Epithelial cell of proximal tubule (primary cell): ENCODE data around the gene SEMA5A. TPM values are rescaled to one million over a fixed set of nuclear protein-coding genes. Genes with fewer than 3 reads are reported as not detected.

Source experiments
- DNase-seq: peaks from one replicate; pipeline ENCODE4 v3.0.0-alpha.2; 2011; ENCODE audit warnings: low read depth
- H3K4me3 ChIP-seq: 2 replicates; pipeline ENCODE4 v1.5.1; 2011; ENCODE audit warnings: low read depth, mild to moderate bottlenecking, low read length
- CTCF ChIP-seq: conservative IDR thresholded peaks from 2 replicates; pipeline ENCODE4 v1.5.1; 2012; ENCODE audit warnings: low read depth, mild to moderate bottlenecking, low read length
- total RNA-seq: library from RNA; depleted of rRNA; stranded (reverse); fragments of >200 nt; gene quantifications from 2 replicates; pipeline ENCODE4 v1.2.3, GENCODE V29; 2015

SEMA5A gene
- total RNA-seq, 1 donor from 2014 or later: 4.0 TPM

GRCh38 chr5:9428272-9428671 lies 117.6 kb downstream of the SEMA5A start:
- TF ChIP-seq CTCF: no peak
- no peak overlapping the region for H3K4me3 ChIP-seq
- no peak for DNase-seq

- DNase-seq: no peak
- H3K4me3 ChIP-seq: no peak overlapping the region
- no peak for TF ChIP-seq CTCF
Measured at GRCh38 chr5:9425710-9426109, 120.2 kb downstream of the SEMA5A start.

- H3K4me3 ChIP-seq: no peak overlapping the region
- DNase-seq: no peak
- TF ChIP-seq CTCF: no peak
Measured at GRCh38 chr5:9423571-9423970, 122.3 kb downstream of the SEMA5A start.

- DNase-seq: no peak
- H3K4me3 ChIP-seq: no peak overlapping the region
- TF ChIP-seq CTCF: no peak
Measured at GRCh38 chr5:9421884-9422283, 124.0 kb downstream of the SEMA5A start.

DNA sequence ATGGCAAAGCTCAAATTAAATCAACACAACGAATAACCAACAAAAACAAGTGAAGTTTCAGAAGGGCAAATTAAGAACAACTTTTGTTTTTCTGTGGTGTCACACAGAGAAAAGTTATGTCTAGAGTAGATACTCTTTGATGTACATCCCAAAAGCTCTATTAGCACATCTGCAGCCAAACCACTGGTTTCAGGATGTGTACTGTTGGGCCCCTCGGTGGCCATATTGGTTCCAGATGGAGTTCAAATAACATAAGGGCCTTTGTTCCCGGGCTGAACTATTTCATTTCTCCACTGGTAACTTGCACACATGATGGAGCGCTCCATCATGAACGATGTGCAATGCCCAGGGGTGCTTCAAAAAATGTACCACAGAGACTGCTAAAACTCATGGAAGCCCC lies 126.1 kb downstream of the SEMA5A start:
- no peak for TF ChIP-seq CTCF
- no peak overlapping the region for H3K4me3 ChIP-seq
- no peak for DNase-seq

GRCh38 chr5:9415566-9415965 lies 130.3 kb downstream of the SEMA5A start:
- DNase-seq: no peak
- H3K4me3 ChIP-seq: no peak overlapping the region
- no peak for TF ChIP-seq CTCF

GRCh38 chr5:9415091-9415490 lies 130.8 kb downstream of the SEMA5A start:
- DNase-seq: no peak
- TF ChIP-seq CTCF: no peak
- no peak overlapping the region for H3K4me3 ChIP-seq
